B cell (primary cell): ENCODE measurements around the gene NBEA.

Experiments used
- CTCF ChIP-seq: fragments of 200-600 bp; IDR thresholded peaks from one replicate; pipeline ENCODE4 v1.8.0; 2022; ENCODE audit warnings: antibody characterized with exemption, mild to moderate bottlenecking
- EZH2 ChIP-seq: IDR thresholded peaks from 2 replicates; pipeline ENCODE4 v1.6.1; 2012; ENCODE audit warnings: borderline replicate concordance, low read depth, mild to moderate bottlenecking, moderate library complexity, low read length; ENCODE audit not compliant: insufficient read depth, poor library complexity, severe bottlenecking

GRCh38 chr13:35039012-35039411 is 96.9 kb downstream of the NBEA start:
- TF ChIP-seq CTCF (no peak), EZH2 (no peak)
